Measurements from ENCODE around the gene EHBP1L1. TPM values are rescaled to one million over a fixed set of nuclear protein-coding genes. Genes with fewer than 3 reads are reported as not detected.

The EHBP1L1 gene
- total and polyA plus RNA-seq, 2 of the 8 experiments (the other 6 are each of a cell fraction or from before 2014, with no cell fraction given), result 4.3 to 6.6 TPM

DNA sequence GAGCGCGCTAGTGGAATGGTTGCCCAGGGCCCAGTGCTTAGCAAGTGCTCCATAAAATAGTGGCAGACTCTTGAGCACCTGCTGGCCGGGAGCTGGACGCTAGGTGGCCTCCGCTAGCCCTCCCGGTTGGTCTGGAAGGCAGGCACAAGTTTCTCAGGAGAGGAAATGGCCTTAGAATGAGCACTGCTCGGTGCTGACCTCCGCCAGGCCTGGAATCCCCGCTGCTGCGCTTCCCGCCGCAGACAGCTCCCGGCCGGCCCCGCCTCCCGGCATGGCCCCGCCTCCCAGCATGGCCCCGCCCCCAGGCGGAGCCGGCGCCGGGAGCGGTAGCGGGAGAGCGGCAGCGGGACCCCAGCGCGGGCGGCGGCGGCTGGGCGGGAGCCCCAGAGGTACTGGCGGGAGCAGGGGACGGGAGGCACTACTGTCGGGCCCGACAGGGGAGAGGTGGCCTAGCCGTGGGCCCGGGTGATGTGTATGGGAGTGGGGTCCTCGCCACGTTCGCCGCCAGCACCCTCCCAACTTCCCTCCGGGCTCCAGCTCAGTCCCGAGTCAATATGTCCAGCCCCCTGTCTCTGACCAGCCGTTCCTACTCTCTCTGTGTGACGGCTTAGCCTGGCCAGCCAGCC lies 62.1 kb downstream of the EHBP1L1 start, which contains the start of gene SIPA1:
Gene SIPA1 (plus strand): TSS at position 308 of the 626 bp plus-strand sequence. CDS start 2,821 bp downstream, outside the sequence.
- H3K23me2 ChIP-seq (ENCODE audit: low read depth, low read length), result peaks cover 8% of the 10 kb centered on the region; the same call in 1 of the 2 replicates
- H3K14ac ChIP-seq (ENCODE audit: insufficient read length), result no peak within 1 kb of the TSS
- H3K4me1 ChIP-seq (replicated peaks in 1 of 4; ENCODE audit: control insufficient read depth in 3 of 4, insufficient read depth in 4 of 4, low read length in 3 of 4), result peaks cover 3 to 26% (median 17%) of the 10 kb centered on the region in 4 experiments
- H3K56ac ChIP-seq (replicated peaks; ENCODE audit: insufficient read length, low read depth, low read length), result peak within 1 kb of the TSS; percentile 80
- no peak within 1 kb of the TSS for H2AFZ ChIP-seq (ENCODE audit: low read length)
- CTCF ChIA-PET (ENCODE audit: partially characterized antibody), result interaction anchor here (0.6 to 2.5 kb wide), 18 partner anchors 9 to 332 kb away, joined by 3 to 21 read pairs (median 5); partner anchors contain the start of genes PCNX3 and RELA
- no peak within 1 kb of the TSS for H2BK120ac ChIP-seq (replicated peaks; ENCODE audit: low read depth, low read length)
- H3K9me3 ChIP-seq (ENCODE audit: insufficient read depth in 2 of 2, low read depth in 1 of 2, low read length in 1 of 2), result no peaks in the 10 kb centered on the region
- H3K4me2 ChIP-seq (ENCODE audit: insufficient read depth in 1 of 2, low read depth in 2 of 2, low read length in 2 of 2), result peak within 1 kb of the TSS; percentile 62 to 91
- FAIRE-seq, result peak; percentile 36
- peaks cover 4% of the 10 kb centered on the region; the same call in 1 of the 2 replicates for H3K79me1 ChIP-seq (ENCODE audit: low read depth, low read length)
- peak within 1 kb of the TSS; percentile 6 to 52 (median 43); a peak in 5 of 7 replicates for H3K9ac ChIP-seq (replicated peaks in 1 of 4; ENCODE audit: extremely low read depth in 1 of 4, low read depth in 3 of 4, low read length in 3 of 4)
- peak within 1 kb of the TSS; percentile 72; the same call in 1 of the 2 replicates for H2BK15ac ChIP-seq (ENCODE audit: low read length)
- no peaks in the 10 kb centered on the region for H3K79me2 ChIP-seq (ENCODE audit: control insufficient read depth in 1 of 2, insufficient read depth in 2 of 2, low read length in 2 of 2)
- H3K36me3 ChIP-seq (ENCODE audit: control insufficient read depth in 2 of 4, insufficient read depth in 4 of 4, low read length in 3 of 4), result peaks cover 2 to 31% (median 18%) of the 10 kb centered on the region in 4 experiments; a peak in 6 of 8 replicates
- peak within 1 kb of the TSS; percentile 14; the same call in 1 of the 2 replicates for H3K27ac ChIP-seq (ENCODE audit: low read depth, low read length)
- H3K4ac ChIP-seq (replicated peaks; ENCODE audit: insufficient read length, low read depth, low read length), result peak within 1 kb of the TSS; percentile 53
- WGBS, 2 experiments (ENCODE audit: extremely low coverage in 1 of 2, insufficient coverage in 1 of 2, insufficient read length in 1 of 2, insufficient replicate concordance in 2 of 2, low coverage in 1 of 2, low lambda C conversion rate in 2 of 2, missing lambda C conversion rate in 1 of 2), result 11% methylated on average over 18 of the region's 46 CpGs; no CpG with 5 or more reads in 1 of the 2 experiments
- H4K8ac ChIP-seq (ENCODE audit: extremely low read depth, insufficient read depth, low read length), result peak within 1 kb of the TSS; percentile 86; the same call in 1 of the 2 replicates
- peaks cover 0 to 4% (median 2%) of the 10 kb centered on the region in 4 experiments; a peak in 2 of 7 replicates for H3K27me3 ChIP-seq (replicated peaks in 1 of 4; ENCODE audit: control insufficient read depth in 3 of 4, extremely low read depth in 1 of 4, insufficient read depth in 3 of 4, low read length in 3 of 4)
- peak; percentile 83 to 94 for DNase-seq (ENCODE audit: low read depth in 1 of 2, low spot score in 2 of 2)
- H3K23ac ChIP-seq (ENCODE audit: insufficient read length), result no peak within 1 kb of the TSS
- peaks cover 0 to 7% of the 10 kb centered on the region in 2 experiments for H4K20me1 ChIP-seq (replicated peaks in 1 of 2; ENCODE audit: control insufficient read depth in 1 of 2, insufficient read depth in 2 of 2, low read length in 2 of 2)
- H4K5ac ChIP-seq (ENCODE audit: insufficient read length, low read depth, low read length), result no peak within 1 kb of the TSS
- peak within 1 kb of the TSS; percentile 62; the same call in 1 of the 2 replicates for H3K18ac ChIP-seq (ENCODE audit: extremely low read depth, low read length)
- H2AK5ac ChIP-seq (ENCODE audit: low read depth, low read length), result no peak within 1 kb of the TSS
- POLR2A ChIA-PET (ENCODE audit: partially characterized antibody), result interaction anchor here (0.8 to 6.9 kb wide), 23 partner anchors 9 to 604 kb away, joined by 3 to 55 read pairs (median 5); partner anchors contain the start of genes KAT5, MUS81, PCNX3 and RELA
- peak within 1 kb of the TSS; percentile 32 to 71 (median 66) for H3K4me3 ChIP-seq (ENCODE audit: extremely low read depth in 1 of 4, insufficient read depth in 2 of 4, low read depth in 3 of 4, low read length in 4 of 4)
- H2BK12ac ChIP-seq (ENCODE audit: low read depth, low read length), result peak within 1 kb of the TSS; percentile 75; the same call in 1 of the 2 replicates
- no peak within 1 kb of the TSS for H2BK20ac ChIP-seq (ENCODE audit: low read length)
- H2BK5ac ChIP-seq (ENCODE audit: low read depth, low read length), result peak within 1 kb of the TSS; percentile 95; the same call in 1 of the 2 replicates
- H4K91ac ChIP-seq (replicated peaks; ENCODE audit: insufficient read length, low read length), result peak within 1 kb of the TSS; percentile 41
- TF ChIP-seq CBX5 (IDR thresholded peaks at IDR 0.05; ENCODE audit: low read depth, low read length), result no peak
- peak; percentile 42; the same call in 1 of the 2 replicates for TF ChIP-seq TBP (IDR thresholded peaks at IDR 0.05; ENCODE audit: low read depth, low read length)
- peak; percentile 73 for TF ChIP-seq POLR2AphosphoS5 (IDR thresholded peaks at IDR 0.05; ENCODE audit: low read depth, low read length)
- TF ChIP-seq MAX (IDR thresholded peaks at IDR 0.05), result no peak
- TF ChIP-seq POLR2A (IDR thresholded peaks at IDR 0.05; ENCODE audit: control extremely low read depth in 1 of 2, low read depth in 2 of 2, low read length in 2 of 2), result peak in 1 of 2 experiments; percentile 74; a peak in 2 of 3 replicates
- peak; percentile 33 for TF ChIP-seq KDM4A (IDR thresholded peaks at IDR 0.05; ENCODE audit: low read depth, low read length, severe bottlenecking)
- TF ChIP-seq RAD21 (IDR thresholded peaks at IDR 0.05 in 1 of 2, conservative IDR thresholded peaks at IDR 0.05 in 1 of 2; ENCODE audit: low read depth in 2 of 2, low read length in 2 of 2), result peak; percentile 21 to 51; a peak in 3 of 4 replicates
- TF ChIP-seq YY1 (IDR thresholded peaks at IDR 0.05; ENCODE audit: low read depth, low read length), result peak; percentile 50; the same call in 1 of the 2 replicates
- TF ChIP-seq SRF (IDR thresholded peaks at IDR 0.05; ENCODE audit: low read depth, low read length), result no peak
- TF ChIP-seq SP2 (IDR thresholded peaks at IDR 0.05; ENCODE audit: low read length), result no peak
- TF ChIP-seq BACH1 (IDR thresholded peaks at IDR 0.05; ENCODE audit: low read length), result no peak; the same call in 1 of the 2 replicates
